PC-3 (cell line): ENCODE results near the gene SPCS2.

ENCODE experiments used
- CTCF ChIP-seq: fragments of 300-600 bp; sonication (generic); conservative IDR thresholded peaks from 2 replicates; pipeline ENCODE4 v1.5.1; 2017; ENCODE audit warnings: antibody characterized with exemption, low read depth, mild to moderate bottlenecking, low read length
- EZH2 ChIP-seq: fragments of 300-600 bp; sonication (generic); IDR thresholded peaks from one replicate; pipeline ENCODE4 v1.6.1; 2017; ENCODE audit warnings: antibody characterized with exemption, mild to moderate bottlenecking, low read length; ENCODE audit not compliant: unreplicated experiment
- EZH2phosphoT487 ChIP-seq: fragments of 300-600 bp; sonication (generic); IDR thresholded peaks from 2 replicates; pipeline ENCODE4 v1.6.1; 2018; ENCODE audit warnings: mild to moderate bottlenecking, antibody characterized with exemption, low read length, borderline replicate concordance

DNA sequence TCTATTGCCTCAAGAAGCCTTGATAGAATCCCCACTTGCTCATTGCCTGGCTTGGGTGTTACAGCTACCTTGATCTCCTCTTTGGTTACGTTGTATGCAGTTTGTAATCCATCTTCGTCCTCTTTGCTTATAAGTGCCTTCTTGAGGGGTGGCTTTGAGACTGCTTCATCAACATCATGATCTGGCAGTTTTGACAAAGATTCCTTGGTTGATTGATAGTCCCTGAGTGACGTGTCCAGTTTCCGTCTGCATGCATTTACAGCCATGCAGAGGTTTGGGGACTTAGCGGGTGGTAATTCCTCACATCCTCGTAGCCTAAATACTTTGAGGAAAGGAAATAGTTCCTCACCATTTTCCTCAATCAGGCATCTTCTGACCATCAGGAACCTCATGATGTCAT is 62.8 kb downstream of the SPCS2 start:
- no peak for TF ChIP-seq CTCF
- no peak for TF ChIP-seq EZH2phosphoT487
- TF ChIP-seq EZH2, result no peak
